Trophoblast cell (in vitro differentiated cells and primary cell): ENCODE measurements around the gene PCNT.
"Not testable (repeated sequence)": the region's sequence is repeated elsewhere in the genome, so short reads cannot be mapped to it uniquely, and the experiment has no call there.

ENCODE experiments used
- DNase-seq, 2 donors: peaks; one replicate each; pipeline ENCODE4 v3.0.0-alpha.2; 2016
- H2AFZ ChIP-seq: 2 replicates; pipeline ENCODE4 v1.6.1; 2013; ENCODE audit warnings: low read length, moderate library complexity, mild to moderate bottlenecking; ENCODE audit not compliant: insufficient read depth, poor library complexity
- H2AK5ac ChIP-seq: 2 replicates; pipeline ENCODE4 v1.6.1; 2013; ENCODE audit warnings: mild to moderate bottlenecking, low read length
- H2BK120ac ChIP-seq: 2 replicates; pipeline ENCODE4 v1.6.1; 2013; ENCODE audit warnings: low read length, mild to moderate bottlenecking, moderate library complexity; ENCODE audit not compliant: insufficient read depth, poor library complexity
- H2BK12ac ChIP-seq: 2 replicates; pipeline ENCODE4 v1.6.1; 2013; ENCODE audit warnings: mild to moderate bottlenecking, low read length, moderate library complexity
- H2BK5ac ChIP-seq: 2 replicates; pipeline ENCODE4 v1.6.1; 2013; ENCODE audit warnings: low read length, low read depth, moderate library complexity, mild to moderate bottlenecking; ENCODE audit not compliant: poor library complexity
- H3K14ac ChIP-seq: 2 replicates; pipeline ENCODE4 v1.6.1; 2013; ENCODE audit warnings: mild to moderate bottlenecking, low read length
- H3K18ac ChIP-seq: 2 replicates; pipeline ENCODE4 v1.6.1; 2013; ENCODE audit warnings: mild to moderate bottlenecking, low read length
- H3K23ac ChIP-seq: 2 replicates; pipeline ENCODE4 v1.6.1; 2013; ENCODE audit warnings: low read length
- H3K27ac ChIP-seq: 2 replicates; pipeline ENCODE4 v1.5.1; 2013; ENCODE audit warnings: low read depth, mild to moderate bottlenecking, inconsistent platforms, low read length, moderate library complexity
- H3K27me3 ChIP-seq: 2 replicates; pipeline ENCODE4 v1.6.1; 2013; ENCODE audit warnings: inconsistent platforms, mild to moderate bottlenecking, low read length, moderate library complexity; ENCODE audit not compliant: insufficient read depth
- H3K36me3 ChIP-seq, 2 experiments: 1 replicate in 1 of 2; 2 replicates in 1 of 2; pipeline ENCODE4 v1.6.1; 2013; ENCODE audit warnings: low read length in 2 of 2, mild to moderate bottlenecking in 2 of 2, moderate library complexity in 1 of 2; ENCODE audit not compliant: insufficient read depth in 2 of 2, control insufficient read depth in 1 of 2
- H3K4ac ChIP-seq: 2 replicates; pipeline ENCODE4 v1.6.1; 2013; ENCODE audit warnings: low read depth, mild to moderate bottlenecking, low read length, moderate library complexity
- H3K4me1 ChIP-seq, 2 experiments: 1 replicate in 1 of 2; 2 replicates in 1 of 2; pipeline ENCODE4 v1.6.1; 2013; ENCODE audit warnings: low read length in 2 of 2, mild to moderate bottlenecking in 2 of 2, moderate library complexity in 1 of 2; ENCODE audit not compliant: insufficient read depth in 2 of 2, control insufficient read depth in 1 of 2
- H3K4me2 ChIP-seq: 2 replicates; pipeline ENCODE4 v1.6.1; 2013; ENCODE audit warnings: inconsistent platforms, mild to moderate bottlenecking, low read length, moderate library complexity
- H3K4me3 ChIP-seq: 2 replicates; pipeline ENCODE4 v1.5.1; 2013; ENCODE audit warnings: mild to moderate bottlenecking, low read depth, low read length, inconsistent platforms
- H3K79me1 ChIP-seq: one replicate; pipeline ENCODE4 v1.6.1; 2013; ENCODE audit warnings: low read length
- H3K79me2 ChIP-seq: 2 replicates; pipeline ENCODE4 v1.6.1; 2013; ENCODE audit warnings: low read length, mild to moderate bottlenecking; ENCODE audit not compliant: control insufficient read depth, insufficient read depth, poor library complexity
- H3K9ac ChIP-seq: 2 replicates; pipeline ENCODE4 v1.6.1; 2013; ENCODE audit warnings: mild to moderate bottlenecking, low read length
- H3K9me3 ChIP-seq: 2 replicates; pipeline ENCODE4 v1.6.1; 2013; ENCODE audit warnings: low read depth, mild to moderate bottlenecking, control low read depth, inconsistent platforms, low read length; ENCODE audit not compliant: insufficient read depth
- H4K12ac ChIP-seq: 2 replicates; pipeline ENCODE4 v1.6.1; 2013; ENCODE audit warnings: low read depth, mild to moderate bottlenecking, low read length, moderate library complexity
- H4K8ac ChIP-seq: 2 replicates; pipeline ENCODE4 v1.6.1; 2013; ENCODE audit warnings: low read depth, mild to moderate bottlenecking, low read length, moderate library complexity
- H4K91ac ChIP-seq: one replicate; pipeline ENCODE4 v1.6.1; 2013; ENCODE audit warnings: low read depth, mild to moderate bottlenecking, low read length, moderate library complexity
- WGBS: extraction: QIAGEN DNeasy Blood & Tissue Kit; methylation state at CpG from one replicate; pipeline ENCODE4 v1.1.7; 2013; ENCODE audit warnings: missing lambda C conversion rate; ENCODE audit not compliant: insufficient read length, insufficient coverage; ENCODE audit errors: extremely low coverage; 5-methylcytosine and 5-hydroxymethylcytosine counted together

PCNT gene

GRCh38 chr21:46465153-46465552, 141.2 kb downstream of the PCNT start:
- not testable (repeated sequence) for H3K4me1 ChIP-seq, DNase-seq, H3K23ac ChIP-seq, H3K9me3 ChIP-seq, H2AFZ ChIP-seq, H3K27me3 ChIP-seq, H3K79me1 ChIP-seq, H3K18ac ChIP-seq, H3K79me2 ChIP-seq, H2BK12ac ChIP-seq, H3K9ac ChIP-seq, H3K4ac ChIP-seq, H3K14ac ChIP-seq, H4K91ac ChIP-seq, H3K4me3 ChIP-seq, H4K12ac ChIP-seq, H2BK120ac ChIP-seq, H3K4me2 ChIP-seq, H4K8ac ChIP-seq, H2AK5ac ChIP-seq, H3K27ac ChIP-seq, H2BK5ac ChIP-seq
- no CpG with 5 or more reads among the region's 6 CpGs for WGBS
- H3K36me3 ChIP-seq: peaks cover 10 to 11% of the 10 kb centered on the region in 2 experiments

DNA sequence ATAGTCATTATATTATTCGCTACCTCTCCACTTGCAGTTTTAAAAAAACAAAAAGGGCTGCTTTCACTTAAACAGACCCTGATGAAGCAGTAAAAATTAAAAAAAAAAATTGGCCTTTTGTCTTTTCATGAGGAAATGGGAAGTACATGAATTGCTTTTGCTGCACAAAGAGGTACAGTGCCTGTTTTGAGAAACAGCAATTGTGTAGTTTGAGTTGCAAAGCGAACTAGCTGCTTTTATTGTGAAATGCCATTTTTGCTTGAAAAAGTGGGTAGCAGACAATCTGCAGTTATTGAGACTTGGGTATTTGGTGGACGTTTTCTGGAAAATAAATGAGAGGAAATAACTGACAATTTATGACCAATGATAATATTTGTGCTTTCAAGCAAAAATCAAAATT, 141.7 kb downstream of the PCNT start:
- no peak overlapping the region for H3K27ac ChIP-seq
- H2BK120ac ChIP-seq: no peak overlapping the region
- no peaks in the 10 kb centered on the region for H3K9me3 ChIP-seq
- H3K14ac ChIP-seq: no peak overlapping the region
- no peak overlapping the region for H4K91ac ChIP-seq
- H3K79me1 ChIP-seq: no peaks in the 10 kb centered on the region
- H3K27me3 ChIP-seq: no peaks in the 10 kb centered on the region
- DNase-seq: no peak
- H2AK5ac ChIP-seq: no peak overlapping the region
- no peak overlapping the region for H4K12ac ChIP-seq
- H3K4me3 ChIP-seq: no peak overlapping the region
- no peak overlapping the region for H2BK12ac ChIP-seq
- H4K8ac ChIP-seq: no peak overlapping the region
- no peaks in the 10 kb centered on the region for H3K4me1 ChIP-seq
- H3K36me3 ChIP-seq: peaks cover 10 to 11% of the 10 kb centered on the region in 2 experiments
- no CpG with 5 or more reads among the region's 3 CpGs for WGBS
- no peak overlapping the region for H3K18ac ChIP-seq
- no peak overlapping the region for H3K9ac ChIP-seq
- no peak overlapping the region for H2BK5ac ChIP-seq
- H2AFZ ChIP-seq: no peak overlapping the region
- H3K4ac ChIP-seq: no peak overlapping the region
- H3K23ac ChIP-seq: no peak overlapping the region
- no peaks in the 10 kb centered on the region for H3K79me2 ChIP-seq
- H3K4me2 ChIP-seq: no peak overlapping the region

DNA sequence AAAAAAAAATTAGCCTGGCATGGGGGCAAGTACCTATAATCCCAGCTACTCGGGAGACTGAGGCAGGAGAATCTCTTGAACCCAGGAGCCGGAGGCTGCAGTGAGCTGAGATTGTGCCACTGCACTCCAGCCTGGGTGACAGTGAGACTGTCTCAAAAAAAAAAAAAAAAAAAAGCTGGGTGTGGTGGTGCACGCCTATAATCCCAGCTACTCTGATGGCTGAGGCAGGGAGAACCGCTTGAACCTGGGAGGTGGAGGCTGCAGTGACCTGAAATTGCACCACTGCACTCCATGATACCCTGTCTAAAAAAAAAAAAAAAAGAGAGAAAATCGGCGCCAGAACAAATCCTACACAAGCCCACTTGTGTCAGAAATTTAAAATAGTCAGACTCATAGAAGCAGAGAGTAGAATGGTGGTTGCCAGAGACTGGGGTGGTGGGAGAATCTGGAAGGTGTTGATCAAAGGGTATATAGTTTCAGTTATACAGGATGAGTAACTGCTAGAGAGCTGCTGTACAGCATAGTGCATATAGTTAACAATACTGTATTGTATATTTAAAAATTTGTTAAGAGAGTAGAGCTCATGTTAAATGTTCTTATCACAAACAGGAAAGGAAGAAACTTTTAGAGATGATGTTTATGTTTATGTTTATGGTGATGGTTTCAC, 144.3 kb downstream of the PCNT start:
- no peak overlapping the region for H4K12ac ChIP-seq
- H2BK120ac ChIP-seq: no peak overlapping the region
- whole genome bisulfite sequencing: no CpG with 5 or more reads among the region's 6 CpGs

DNA sequence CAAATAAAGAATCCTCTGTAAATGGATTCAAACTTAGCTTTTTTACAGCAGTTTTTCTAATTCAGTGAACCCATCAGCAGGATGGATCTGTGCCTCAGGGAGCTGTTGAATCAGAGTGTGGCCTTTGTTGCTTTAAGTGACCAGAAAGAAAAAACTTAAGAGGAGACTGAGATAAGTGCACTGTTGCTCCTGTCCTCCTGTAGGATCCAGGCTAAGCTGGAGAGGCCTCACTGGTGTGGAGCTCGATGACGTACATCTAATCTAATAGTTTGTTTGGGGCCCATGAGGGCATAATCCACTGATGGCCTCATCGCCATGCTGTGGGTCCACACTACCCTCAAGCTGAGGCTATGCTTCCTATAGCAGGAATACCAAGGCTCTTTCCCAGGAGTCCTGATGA, 145.3 kb downstream of the PCNT start:
- H3K27me3 ChIP-seq: no peaks in the 10 kb centered on the region
- H2AK5ac ChIP-seq: no peak overlapping the region
- no peak overlapping the region for H4K91ac ChIP-seq
- no peak for DNase-seq
- no peak overlapping the region for H4K12ac ChIP-seq
- H4K8ac ChIP-seq: no peak overlapping the region
- H3K4me3 ChIP-seq: no peak overlapping the region
- no peak overlapping the region for H2BK12ac ChIP-seq
- H3K14ac ChIP-seq: no peak overlapping the region
- H3K79me2 ChIP-seq: no peaks in the 10 kb centered on the region
- no peak overlapping the region for H3K23ac ChIP-seq
- no peak overlapping the region for H3K4ac ChIP-seq
- H3K27ac ChIP-seq: no peak overlapping the region
- no peak overlapping the region for H3K4me2 ChIP-seq
- no peaks in the 10 kb centered on the region for H3K4me1 ChIP-seq
- H2AFZ ChIP-seq: no peak overlapping the region
- H3K36me3 ChIP-seq: peaks cover 7 to 9% of the 10 kb centered on the region in 2 experiments
- H2BK5ac ChIP-seq: no peak overlapping the region
- H2BK120ac ChIP-seq: no peak overlapping the region
- no peak overlapping the region for H3K18ac ChIP-seq
- no peaks in the 10 kb centered on the region for H3K79me1 ChIP-seq
- no CpG with 5 or more reads among the region's 3 CpGs for WGBS
- no peak overlapping the region for H3K9ac ChIP-seq
- no peaks in the 10 kb centered on the region for H3K9me3 ChIP-seq

More for the DNA sequence above, 144.3 kb downstream of the PCNT start:
- no peak overlapping the region for H3K4me2 ChIP-seq
- no peaks in the 10 kb centered on the region for H3K27me3 ChIP-seq
- no peak overlapping the region for H2AFZ ChIP-seq
- no peaks in the 10 kb centered on the region for H3K9me3 ChIP-seq
- no peak overlapping the region for H2BK12ac ChIP-seq
- no peaks in the 10 kb centered on the region for H3K4me1 ChIP-seq
- no peak overlapping the region for H3K18ac ChIP-seq
- H3K36me3 ChIP-seq: peaks cover 9 to 10% of the 10 kb centered on the region in 2 experiments
- no peak overlapping the region for H2BK5ac ChIP-seq
- no peak overlapping the region for H3K14ac ChIP-seq
- no peaks in the 10 kb centered on the region for H3K79me2 ChIP-seq
- H3K9ac ChIP-seq: no peak overlapping the region
- H2AK5ac ChIP-seq: no peak overlapping the region
- no peak overlapping the region for H4K91ac ChIP-seq
- no peak overlapping the region for H4K8ac ChIP-seq
- DNase-seq: no peak
- H3K79me1 ChIP-seq: no peaks in the 10 kb centered on the region
- H3K23ac ChIP-seq: no peak overlapping the region
- no peak overlapping the region for H3K27ac ChIP-seq
- H3K4ac ChIP-seq: no peak overlapping the region
- H3K4me3 ChIP-seq: no peak overlapping the region
